ENCODE data around the gene KCNJ15. TPM values are rescaled to one million over a fixed set of nuclear protein-coding genes. Genes with fewer than 3 reads are reported as not detected.
A peak's percentile ranks its signal among the peaks of the same experiment; 100 is the strongest.

The KCNJ15 gene
- total and polyA plus RNA-seq, 10 of the 15 experiments (the other 5 are each of a cell fraction or from before 2014, with no cell fraction given): 0.05 to 2.7 (median 0.33) TPM; not detected in 6

- H3K9me3 ChIP-seq (replicated peaks; ENCODE audit: control insufficient read depth, insufficient read depth, low read length): no peaks in the 10 kb centered on the region
- BruUV-seq (replicated peaks): no TSS peak
- intact Hi-C loops (cut with micrococcal nuclease; ENCODE audit: unreplicated experiment) (no loop called here), in situ Hi-C loops (cut with MboI) (no loop called here)
- no peaks in the 10 kb centered on the region for H3K79me2 ChIP-seq (ENCODE audit: control insufficient read depth, insufficient read depth, low read length)
- no peaks in the 10 kb centered on the region for H3K36me3 ChIP-seq (ENCODE audit: control insufficient read depth in 2 of 2, insufficient read depth in 2 of 2, low read length in 1 of 2)
- no peak overlapping the region for H3K4me3 ChIP-seq
- H3K27me3 ChIP-seq (replicated peaks in 1 of 2; ENCODE audit: control insufficient read depth in 2 of 2, insufficient read depth in 2 of 2, low read length in 1 of 2): no peaks in the 10 kb centered on the region
- ChIA-PET POLR2A (no interaction called here), RAD21 (ENCODE audit: unreplicated experiment) (no interaction called here), CTCF (no interaction called here), SMC1A (ENCODE audit: uncharacterized antibody, unreplicated experiment) (no interaction called here)
- WGBS (ENCODE audit: insufficient coverage, insufficient replicate concordance, low lambda C conversion rate, missing lambda C conversion rate): 16% methylated on average over 3 of the region's 3 CpGs
- no peaks in the 10 kb centered on the region for H4K20me1 ChIP-seq (ENCODE audit: control insufficient read depth, insufficient read depth)
- H3K9ac ChIP-seq (ENCODE audit: control insufficient read depth, insufficient read depth, low read length): no peak overlapping the region
- DNase-seq (ENCODE audit: low read depth, low spot score) (no peak), FAIRE-seq (no peak), ATAC-seq (peak; percentile 67)
- H3K4me1 ChIP-seq (ENCODE audit: control insufficient read depth, insufficient read depth, low read length): no peaks in the 10 kb centered on the region
- no peak overlapping the region for H3K27ac ChIP-seq (ENCODE audit: control insufficient read depth, insufficient read depth)
- no peak overlapping the region for H3K4me2 ChIP-seq (ENCODE audit: control insufficient read depth, insufficient read depth)
- no peak for TF ChIP-seq NR2C2 (IDR thresholded peaks at IDR 0.05; ENCODE audit: borderline replicate concordance, control insufficient read depth, insufficient read length, low read depth)
- TF ChIP-seq ZNF207 (IDR thresholded peaks at IDR 0.05; ENCODE audit: borderline replicate concordance): no peak
- TF ChIP-seq STAT3 (IDR thresholded peaks at IDR 0.05; ENCODE audit: low read depth, low read length): no peak
- TF ChIP-seq BMI1 (IDR thresholded peaks at IDR 0.05; ENCODE audit: borderline replicate concordance): no peak
- no peak for TF ChIP-seq MEF2B (IDR thresholded peaks at IDR 0.05; ENCODE audit: partially characterized antibody, poor library complexity, severe bottlenecking)
- no peak for TF ChIP-seq CREM (IDR thresholded peaks at IDR 0.05; ENCODE audit: low read depth)
- TF ChIP-seq BCL11A (IDR thresholded peaks at IDR 0.05; ENCODE audit: low read depth, low read length): no peak
- TF ChIP-seq NFIC (IDR thresholded peaks at IDR 0.05; ENCODE audit: low read depth, low read length): no peak
- no peak for TF ChIP-seq CEBPB (IDR thresholded peaks at IDR 0.05; ENCODE audit: borderline replicate concordance in 1 of 2, low read depth in 2 of 2, low read length in 2 of 2)
- TF ChIP-seq SUZ12 (IDR thresholded peaks at IDR 0.05; ENCODE audit: unreplicated experiment): no peak
- TF ChIP-seq JUND (IDR thresholded peaks at IDR 0.05; ENCODE audit: low read depth, low read length): no peak
- TF ChIP-seq NRF1 (conservative IDR thresholded peaks at IDR 0.05; ENCODE audit: low read depth, low read length): no peak
- H2AFZ ChIP-seq (ENCODE audit: control insufficient read depth, low read depth, low read length): no peak overlapping the region
Observed at GRCh38 chr21:38297194-38297631, 40.4 kb downstream of the KCNJ15 start.

Measured in GM12878 (cell line).